Measurements from ENCODE around the gene KRTAP4-11.
"Not testable (repeated sequence)": the region's sequence is repeated elsewhere in the genome, so short reads cannot be mapped to it uniquely, and the experiment has no call there.

GRCh38 chr17:41148971-41149651 lies 30.9 kb upstream of the KRTAP4-11 start:
- not testable (repeated sequence) for TF ChIP-seq CTCF (conservative IDR thresholded peaks at IDR 0.05; ENCODE audit: low read length); EZH2phosphoT487 (IDR thresholded peaks at IDR 0.05; ENCODE audit: borderline replicate concordance, low read depth, low read length)
